Pancreas (tissue), 10 donors: ENCODE data around the gene OSBP. TPM values are rescaled to one million over a fixed set of nuclear protein-coding genes. Genes with fewer than 3 reads are reported as not detected.

Experiments
- ATAC-seq, 4 donors: fragments of 200-7000 bp; cut with Tn5 transposase; one replicate each; pipeline versions ENCODE4 v1.8.0 to v1.9.1; 2020; ENCODE audit warnings: mild to moderate bottlenecking in 4 of 4, moderate library complexity in 4 of 4
- DNase-seq, 6 donors: peaks; one replicate each; pipeline ENCODE4 v3.0.0-alpha.2; 2020
- FAIRE-seq: peaks from 2 replicates; lab custom pipeline; 2012; peaks lifted over from hg19 to GRCh38; lab: Jason Lieb, UNC
- H3K27ac ChIP-seq, 4 donors: fragments of 200-600 bp; sonication (generic); 1 replicate in 3 of 4; 2 replicates in 1 of 4; pipeline versions ENCODE4 v1.5.0 to v1.8.0; 2020
- H3K27me3 ChIP-seq, 4 donors: fragments of 200-600 bp; one replicate each; pipeline ENCODE4 v1.8.0; 2021
- H3K36me3 ChIP-seq, 3 donors: fragments of 200-600 bp; sonication (generic) in 1 of 3; one replicate each; pipeline versions ENCODE4 v1.5.0 to v1.8.0; 2020 to 2021
- H3K4me1 ChIP-seq, 3 donors: fragments of 200-600 bp; one replicate each; pipeline ENCODE4 v1.8.0; 2021
- H3K4me3 ChIP-seq, 4 donors: fragments of 200-600 bp; sonication (generic) in 2 of 4; one replicate each; pipeline versions ENCODE4 v1.5.0 to v1.8.0; 2020 to 2021
- H3K9me3 ChIP-seq, 4 donors: fragments of 200-600 bp; one replicate each; pipeline ENCODE4 v1.8.0; 2021
- WGBS, 2 donors: extraction: QIAGEN DNeasy Blood & Tissue Kit; methylation state at CpG; one replicate each; pipeline ENCODE4 v1.1.7; 2013; 5-methylcytosine and 5-hydroxymethylcytosine counted together
- intact Hi-C, 3 donors: fragments of 100-400 bp; cut with DNase I; formaldehyde crosslinking; loops; one replicate each; pipeline versions ENCODE4 v1.11.1 to v1.14.2; 2022
- polyA plus RNA-seq, 2 donors: library from polyadenylated mRNA; stranded (reverse); fragments of 200-250 nt; gene quantifications; one replicate each; pipeline ENCODE4 v1.2.3, GENCODE V29; 2013
- total RNA-seq, 6 donors: library from RNA; stranded (reverse); fragmentation: NEBNext Ultra II Directional in 4 of 6; extraction: Animal tissue kit (Norgen Biotek cat#: 25700) in 4 of 6; gene quantifications; one replicate each; pipeline versions ENCODE4 v1.2.1 to v1.2.4, GENCODE V29; 2021 to 2023
- TF ChIP-seq, protein P1 (sequence below), 4 donors: fragments of 200-600 bp; sonication (generic) in 3 of 4; IDR thresholded peaks; one replicate each; pipeline versions ENCODE4 v1.5.0 to v1.8.0; 2021; ENCODE audit warnings: antibody characterized with exemption in 4 of 4
- donor health status: healthy with polysubstance abuse.
- donor health status: DM: no; HTN: no; CAD: no; lungs with moderate emphysema.
- donor health status: DM: no; HTN: no; CAD: no.
- donor health status: control.
- donor health status: control.
- donor health status: Bipolar disorder and iron deficiency.
- donor health status: DM: yes; HTN: yes; CAD: no.
- donor health status: DM: no; HTN: no; CAD: no.
- donor health status: DM: no; HTN: no; CAD: no.
- donor health status: DM: yes; HTN: yes; CAD: no.

OSBP gene
- total and polyA plus RNA-seq, 8 donors: 12.4 to 39.7 (median 35.3) TPM

DNA sequence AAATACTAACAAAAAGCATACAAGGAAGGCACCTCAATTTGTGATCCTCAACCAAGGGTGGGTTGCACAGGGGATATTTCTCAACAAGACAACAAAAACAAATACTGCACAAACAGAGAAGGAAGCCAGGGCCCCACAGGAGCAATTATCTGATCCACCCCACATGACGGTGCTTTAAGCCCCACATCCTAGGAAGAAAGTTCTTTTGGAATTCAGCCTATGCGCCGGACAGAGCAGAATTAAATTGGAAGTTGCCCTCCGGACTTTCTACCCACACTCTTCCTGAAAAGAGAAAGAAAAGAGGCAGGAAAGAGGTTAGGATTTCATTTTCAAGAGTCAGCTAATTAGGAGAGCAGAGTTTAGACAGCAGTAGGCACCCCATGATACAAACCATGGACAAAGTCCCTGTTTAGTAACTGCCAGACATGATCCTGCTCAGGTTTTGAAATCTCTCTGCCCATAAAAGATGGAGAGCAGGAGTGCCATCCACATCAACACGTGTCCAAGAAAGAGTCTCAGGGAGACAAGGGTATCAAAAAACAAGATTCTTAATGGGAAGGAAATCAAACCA is 40.6 kb downstream of the OSBP start:
- 84 to 85% methylated on average over 5 of the region's 5 CpGs for WGBS, 2 donors
- TF ChIP-seq, protein P1, sequence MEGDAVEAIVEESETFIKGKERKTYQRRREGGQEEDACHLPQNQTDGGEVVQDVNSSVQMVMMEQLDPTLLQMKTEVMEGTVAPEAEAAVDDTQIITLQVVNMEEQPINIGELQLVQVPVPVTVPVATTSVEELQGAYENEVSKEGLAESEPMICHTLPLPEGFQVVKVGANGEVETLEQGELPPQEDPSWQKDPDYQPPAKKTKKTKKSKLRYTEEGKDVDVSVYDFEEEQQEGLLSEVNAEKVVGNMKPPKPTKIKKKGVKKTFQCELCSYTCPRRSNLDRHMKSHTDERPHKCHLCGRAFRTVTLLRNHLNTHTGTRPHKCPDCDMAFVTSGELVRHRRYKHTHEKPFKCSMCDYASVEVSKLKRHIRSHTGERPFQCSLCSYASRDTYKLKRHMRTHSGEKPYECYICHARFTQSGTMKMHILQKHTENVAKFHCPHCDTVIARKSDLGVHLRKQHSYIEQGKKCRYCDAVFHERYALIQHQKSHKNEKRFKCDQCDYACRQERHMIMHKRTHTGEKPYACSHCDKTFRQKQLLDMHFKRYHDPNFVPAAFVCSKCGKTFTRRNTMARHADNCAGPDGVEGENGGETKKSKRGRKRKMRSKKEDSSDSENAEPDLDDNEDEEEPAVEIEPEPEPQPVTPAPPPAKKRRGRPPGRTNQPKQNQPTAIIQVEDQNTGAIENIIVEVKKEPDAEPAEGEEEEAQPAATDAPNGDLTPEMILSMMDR (IDR thresholded peaks at IDR 0.05): no peak
- no peaks in the 10 kb centered on the region for H3K27me3 ChIP-seq
- H3K36me3 ChIP-seq: peaks cover 6 to 47% (median 30%) of the 10 kb centered on the region in 3 donors
- DNase-seq: no peak
- H3K4me3 ChIP-seq: no peak overlapping the region
- no peaks in the 10 kb centered on the region for H3K9me3 ChIP-seq
- no peak for ATAC-seq
- no peak overlapping the region for H3K27ac ChIP-seq
- H3K4me1 ChIP-seq: no peaks in the 10 kb centered on the region
- intact Hi-C loops: no loop called here
- FAIRE-seq: no peak

DNA sequence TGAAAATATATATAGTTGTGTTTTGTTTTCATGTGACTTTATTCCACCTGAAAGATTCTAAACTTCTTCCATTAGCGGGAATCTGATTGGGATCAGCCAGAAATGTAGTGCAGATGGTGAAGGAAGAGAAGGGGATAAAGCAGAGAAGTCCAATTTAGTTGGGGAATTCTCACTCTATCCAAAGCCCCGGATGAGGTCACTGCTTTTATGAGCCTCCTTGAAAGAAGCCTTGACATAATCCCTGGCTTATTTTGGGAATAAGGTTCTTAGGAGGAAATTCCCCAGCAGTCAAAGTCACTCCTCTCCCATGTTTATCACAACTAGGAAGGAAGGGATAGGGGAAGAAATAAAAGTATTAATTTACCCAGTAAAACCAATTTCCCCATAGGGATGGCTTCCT is 41.1 kb downstream of the OSBP start:
- intact Hi-C loops: no loop called here
- no peak overlapping the region for H3K27ac ChIP-seq
- TF ChIP-seq, protein P1 (IDR thresholded peaks at IDR 0.05): no peak
- H3K27me3 ChIP-seq: no peaks in the 10 kb centered on the region
- no peak for FAIRE-seq
- ATAC-seq: peak in 1 of 4 donors; percentile 13
- WGBS, 2 donors: 80 to 83% methylated on average over 2 of the region's 2 CpGs
- no peaks in the 10 kb centered on the region for H3K9me3 ChIP-seq
- H3K4me3 ChIP-seq: no peak overlapping the region
- no peaks in the 10 kb centered on the region for H3K4me1 ChIP-seq
- peaks cover 5 to 41% (median 26%) of the 10 kb centered on the region in 3 donors for H3K36me3 ChIP-seq
- no peak for DNase-seq

DNA sequence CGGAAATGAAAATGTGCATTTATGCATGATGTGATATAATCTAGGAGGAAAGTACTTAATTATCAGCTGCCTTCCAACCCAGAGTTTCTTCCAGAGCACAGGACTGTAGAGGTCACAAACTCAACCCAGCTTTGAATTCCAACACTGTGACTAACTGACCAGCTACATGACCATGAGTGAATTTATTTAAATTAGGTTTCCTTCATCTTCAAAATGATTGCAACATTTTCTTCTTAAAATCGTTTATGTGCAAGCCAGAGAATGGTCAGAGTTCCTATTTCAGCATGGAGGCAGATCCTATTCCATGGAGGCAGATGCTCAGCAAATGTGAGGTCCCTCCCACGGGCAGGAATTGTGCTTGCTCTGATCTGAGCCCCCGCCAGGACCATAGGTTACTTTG is 42.4 kb downstream of the OSBP start:
- intact Hi-C loops: no loop called here

DNA sequence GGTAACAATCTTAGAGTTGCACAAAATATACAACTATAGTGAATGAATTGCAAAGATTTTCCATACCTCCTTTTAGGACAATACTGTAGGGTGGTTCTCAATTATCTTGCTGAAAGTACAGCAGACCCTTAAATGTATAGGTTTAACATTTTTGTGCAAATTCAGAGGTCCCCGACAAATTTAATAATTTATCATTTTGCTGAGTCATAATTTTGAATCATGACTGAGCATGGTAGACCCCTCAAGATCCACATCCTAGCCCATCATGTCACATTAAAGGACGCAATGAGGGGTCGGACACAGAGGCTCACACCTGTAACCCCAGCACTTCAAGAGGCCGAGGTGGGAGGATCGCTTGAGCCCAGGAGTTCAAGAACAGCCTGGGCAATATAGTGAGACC is 43.5 kb downstream of the OSBP start:
- ATAC-seq: no peak

More for the DNA sequence above, 42.4 kb downstream of the OSBP start:
- no peak for DNase-seq
- WGBS, 2 donors: 77 to 86% methylated on average over 4 of the region's 4 CpGs
- no peaks in the 10 kb centered on the region for H3K4me1 ChIP-seq
- TF ChIP-seq, protein P1 (IDR thresholded peaks at IDR 0.05): no peak
- H3K27me3 ChIP-seq: no peaks in the 10 kb centered on the region
- ATAC-seq: peak in 2 of 4 donors; percentile 40 to 59
- H3K36me3 ChIP-seq: peaks cover 5 to 29% (median 26%) of the 10 kb centered on the region in 3 donors
- no peak for FAIRE-seq
- no peak overlapping the region for H3K4me3 ChIP-seq
- H3K9me3 ChIP-seq: no peaks in the 10 kb centered on the region
- no peak overlapping the region for H3K27ac ChIP-seq

DNA sequence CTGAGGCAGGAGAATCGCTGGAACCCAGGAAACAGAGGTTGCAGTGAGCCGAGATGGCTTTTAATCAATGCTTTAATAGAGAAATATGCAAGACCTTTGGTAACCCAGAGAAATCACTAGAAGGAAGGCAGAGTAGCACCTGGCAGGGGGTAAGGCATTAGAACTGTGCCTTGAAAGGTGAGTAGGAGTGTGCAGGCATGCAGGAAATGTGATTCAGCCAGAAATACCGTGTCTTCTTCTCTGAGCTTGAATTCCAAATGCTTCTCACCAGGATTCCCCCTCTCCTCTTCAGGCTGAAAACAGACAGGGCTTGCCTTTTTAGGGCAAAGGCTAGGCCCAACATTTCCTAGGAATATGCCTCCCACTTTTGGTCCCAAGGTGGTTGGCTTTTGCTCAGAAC is 53.3 kb downstream of the OSBP start:
- TF ChIP-seq, protein P1 (IDR thresholded peaks at IDR 0.05): no peak
- intact Hi-C loops: no loop called here
- Histone ChIP-seq H3K4me3 (no peak overlapping the region), H3K4me1 (peaks cover 0 to 6% (median 4%) of the 10 kb centered on the region in 3 donors), H3K27me3 (no peaks in the 10 kb centered on the region), H3K9me3 (no peaks in the 10 kb centered on the region), H3K27ac (no peak overlapping the region), H3K36me3 (no peaks in the 10 kb centered on the region)
- DNase-seq: no peak
- ATAC-seq: no peak
- WGBS, 2 donors: 85 to 86% methylated on average over 3 of the region's 3 CpGs
- no peak for FAIRE-seq

More for the DNA sequence above, 43.5 kb downstream of the OSBP start:
- intact Hi-C loops: no loop called here
- H3K4me1 ChIP-seq: no peaks in the 10 kb centered on the region
- TF ChIP-seq, protein P1 (IDR thresholded peaks at IDR 0.05): no peak
- H3K36me3 ChIP-seq: peaks cover 5 to 21% (median 19%) of the 10 kb centered on the region in 3 donors
- no peaks in the 10 kb centered on the region for H3K27me3 ChIP-seq
- H3K4me3 ChIP-seq: no peak overlapping the region
- 91 to 92% methylated on average over 5 of the region's 5 CpGs for WGBS, 2 donors
- no peaks in the 10 kb centered on the region for H3K9me3 ChIP-seq
- DNase-seq: no peak
- no peak for FAIRE-seq
- no peak overlapping the region for H3K27ac ChIP-seq
